ENCODE data around the gene RDH5. TPM values are rescaled to one million over a fixed set of nuclear protein-coding genes. Genes with fewer than 3 reads are reported as not detected.
A peak's percentile ranks its signal among the peaks of the same experiment; 100 is the strongest.

RDH5 gene
- total and polyA plus RNA-seq, 2 of the 13 experiments (the other 11 are each of a cell fraction or from before 2014, with no cell fraction given) = 2.6 to 5.7 TPM

GRCh38 chr12:55719371-55719770 is 822 bp upstream of the RDH5 start:
- WGBS (ENCODE audit: low lambda C conversion rate) = 72% methylated on average over 7 of the region's 7 CpGs
- peaks cover 82% of the 10 kb centered on the region for H3K4me1 ChIP-seq (ENCODE audit: insufficient read depth, low read length)

GRCh38 chr12:55720894-55721444 is 776 bp downstream of the RDH5 start:
- Histone ChIP-seq H3K27ac (ENCODE audit: extremely low read length, insufficient read depth, low read length) (peak overlapping the region; percentile 59), H3K4me3 (replicated peaks in 1 of 3; ENCODE audit: insufficient read depth in 1 of 3, low read depth in 2 of 3, low read length in 3 of 3) (peak overlapping the region in 2 of 3 experiments; percentile 15 to 46; a peak in 1 of 6 replicates), H4K20me1 (ENCODE audit: insufficient read depth, low read length) (0 out of 2 replicates have a peak, but pooled peaks cover 2% of the 10 kb centered on the region), H3K4me1 (ENCODE audit: insufficient read depth, low read length) (peaks cover 81% of the 10 kb centered on the region), H3K27me3 (ENCODE audit: control insufficient read depth in 1 of 2, insufficient read depth in 2 of 2, low read length in 2 of 2) (no peaks in the 10 kb centered on the region), H3K79me2 (ENCODE audit: insufficient read depth, low read length) (no peaks in the 10 kb centered on the region), H3K9me3 (ENCODE audit: low read length) (no peaks in the 10 kb centered on the region), H3K4me2 (ENCODE audit: low read depth, low read length) (peak overlapping the region; percentile 62), H2AFZ (ENCODE audit: low read length) (no peak overlapping the region), H3K36me3 (replicated peaks in 1 of 2; ENCODE audit: control insufficient read depth in 1 of 2, insufficient read depth in 2 of 2, low read length in 2 of 2) (peaks cover 6 to 16% of the 10 kb centered on the region in 2 experiments), H3K9ac (ENCODE audit: insufficient read depth, low read depth, low read length) (no peak overlapping the region)
- BruUV-seq (replicated peaks) = TSS peak; percentile 13
- FAIRE-seq = peak; percentile 51
- ChIA-PET POLR2A (interaction anchor here (0.6 to 5.3 kb wide), 11 partner anchors 8 to 289 kb away, joined by 3 to 38 read pairs (median 5); partner anchors contain the start of genes CD63, DNAJC14, PYM1 and RAB5B), CTCF (ENCODE audit: low intra/inter-chr PET ratio, low total read pairs) (interaction anchor here (1.0 to 2.5 kb wide), 4 partner anchors 16 to 61 kb away, joined by 4 to 13 read pairs (median 6); a partner anchor contains a TSS)
- peak; percentile 80 for ATAC-seq
- intact Hi-C loops (cut with micrococcal nuclease; ENCODE audit: unreplicated experiment) (loop anchor here (1.0 to 5.0 kb wide), 5 partner anchors 14 to 534 kb away; partner anchors contain the start of gene ITGA7), in situ Hi-C loops (cut with HindIII; ENCODE audit: extremely low pct_ligation_motif_present, low pct_unique_long_range_greater_than_20kb) (no loop called here)
- peak; percentile 55 for DNase-seq (ENCODE audit: low spot score)
- 90% methylated on average over 2 of the region's 9 CpGs for WGBS (ENCODE audit: low lambda C conversion rate)
- TF ChIP-seq ZSCAN21 (CRISPR knock-in tag; IDR thresholded peaks at IDR 0.05; ENCODE audit: borderline replicate concordance) = no peak
- TF ChIP-seq ZFP91 (CRISPR knock-in tag; IDR thresholded peaks at IDR 0.05; ENCODE audit: borderline replicate concordance) = peak; percentile 54; the same call in 1 of the 2 replicates
- TF ChIP-seq ZNF556 (CRISPR knock-in tag; IDR thresholded peaks at IDR 0.05; ENCODE audit: borderline replicate concordance) = no peak
- TF ChIP-seq NR1H2 (CRISPR knock-in tag; IDR thresholded peaks at IDR 0.05; ENCODE audit: borderline replicate concordance, low read depth) = no peak
- TF ChIP-seq AGO2 (optimal IDR thresholded peaks at IDR 0.05; ENCODE audit: low read depth, low read length) = peak; percentile 69
- peak; percentile 34 for TF ChIP-seq XRCC5 (optimal IDR thresholded peaks at IDR 0.05; ENCODE audit: low read length)
- no peak for TF ChIP-seq RORA (CRISPR knock-in tag; IDR thresholded peaks at IDR 0.05)
- no peak for TF ChIP-seq MED8 (CRISPR knock-in tag; IDR thresholded peaks at IDR 0.05; ENCODE audit: insufficient replicate concordance)
- TF ChIP-seq ZBTB3 (CRISPR knock-in tag; IDR thresholded peaks at IDR 0.05; ENCODE audit: borderline replicate concordance, low read depth) = no peak

More at GRCh38 chr12:55719371-55719770, 822 bp upstream of the RDH5 start:
- Histone ChIP-seq H2AFZ (ENCODE audit: low read length) (no peak overlapping the region), H3K27me3 (ENCODE audit: control insufficient read depth in 1 of 2, insufficient read depth in 2 of 2, low read length in 2 of 2) (no peaks in the 10 kb centered on the region), H3K9ac (ENCODE audit: insufficient read depth, low read depth, low read length) (no peak overlapping the region; the same call in 1 of the 2 replicates), H4K20me1 (ENCODE audit: insufficient read depth, low read length) (no peaks in the 10 kb centered on the region), H3K4me3 (replicated peaks in 1 of 3; ENCODE audit: insufficient read depth in 1 of 3, low read depth in 2 of 3, low read length in 3 of 3) (no peak overlapping the region), H3K79me2 (ENCODE audit: insufficient read depth, low read length) (no peaks in the 10 kb centered on the region), H3K9me3 (ENCODE audit: low read length) (no peaks in the 10 kb centered on the region), H3K36me3 (replicated peaks in 1 of 2; ENCODE audit: control insufficient read depth in 1 of 2, insufficient read depth in 2 of 2, low read length in 2 of 2) (peaks cover 0 to 4% of the 10 kb centered on the region in 2 experiments; a peak in 2 of 5 replicates), H3K4me2 (ENCODE audit: low read depth, low read length) (peak overlapping the region; percentile 62; the same call in 1 of the 2 replicates), H3K27ac (ENCODE audit: extremely low read length, insufficient read depth, low read length) (peak overlapping the region; percentile 59)
- BruUV-seq (replicated peaks) = no TSS peak
- in situ Hi-C loops (cut with HindIII; ENCODE audit: extremely low pct_ligation_motif_present, low pct_unique_long_range_greater_than_20kb) = no loop called here
- intact Hi-C loops (cut with micrococcal nuclease; ENCODE audit: unreplicated experiment) = no loop called here
- ChIA-PET POLR2A (interaction anchor here (0.7 to 5.3 kb wide), 5 partner anchors 10 to 111 kb away, joined by 3 to 38 read pairs (median 19); partner anchors contain the start of genes CD63 and DNAJC14), CTCF (ENCODE audit: low intra/inter-chr PET ratio, low total read pairs) (interaction anchor here (1.9 kb wide), 1 partner anchor 18 kb away, joined by 6 read pairs; no protein-coding TSS in a partner anchor)
- no peak for FAIRE-seq
- TF ChIP-seq ZFP91 (CRISPR knock-in tag; IDR thresholded peaks at IDR 0.05; ENCODE audit: borderline replicate concordance) (0 out of 2 replicates have a peak, but pooled peaks have one; percentile 23), SCMH1 (CRISPR knock-in tag; IDR thresholded peaks at IDR 0.05; ENCODE audit: borderline replicate concordance) (no peak)
- ATAC-seq = no peak
- DNase-seq (ENCODE audit: low spot score) = no peak
